HG02870 (cell line): ENCODE results near the gene GPRIN3.
"Not testable (repeated sequence)": the region's sequence is repeated elsewhere in the genome, so short reads cannot be mapped to it uniquely, and the experiment has no call there.

Experiments used
- ATAC-seq: cut with Tn5 transposase; IDR thresholded peaks from one replicate; pipeline ENCODE4 v1.9.1; 2021; ENCODE audit warnings: mild to moderate bottlenecking, moderate library complexity; ENCODE audit not compliant: unreplicated experiment

GPRIN3 gene

DNA sequence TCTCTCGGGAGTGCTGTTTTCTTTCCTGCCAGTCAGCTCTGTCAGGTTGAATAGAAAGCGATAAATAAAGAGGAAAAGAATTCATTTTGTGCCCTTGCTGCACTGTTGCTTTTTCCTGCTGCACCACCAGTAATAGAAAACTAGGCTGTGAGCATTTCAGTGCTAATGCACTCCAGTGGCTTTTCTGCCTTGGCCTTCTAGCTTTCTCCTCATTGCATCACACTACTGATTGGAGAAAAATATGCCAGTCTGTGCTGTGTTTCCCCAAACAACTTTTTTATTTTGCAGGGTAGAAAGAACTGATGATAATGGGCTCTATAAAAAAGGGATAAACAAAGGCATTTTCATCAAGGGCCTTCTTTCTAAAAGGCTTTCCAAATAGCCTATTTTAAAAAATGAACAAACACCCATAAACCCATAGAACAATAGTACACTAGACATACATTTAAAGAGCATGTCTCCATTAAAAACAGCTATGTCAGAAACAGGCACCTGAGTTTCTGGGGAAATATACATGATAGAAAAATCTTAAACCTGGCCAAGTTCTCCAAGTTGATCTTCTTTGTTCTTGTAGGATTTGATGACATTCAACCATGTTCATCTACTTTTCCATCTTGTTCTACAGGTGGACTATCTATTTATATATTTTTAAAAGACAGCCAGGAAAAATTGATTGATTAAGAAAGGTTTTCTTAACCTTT lies 86.3 kb downstream of the GPRIN3 start:
- ATAC-seq: no peak

DNA sequence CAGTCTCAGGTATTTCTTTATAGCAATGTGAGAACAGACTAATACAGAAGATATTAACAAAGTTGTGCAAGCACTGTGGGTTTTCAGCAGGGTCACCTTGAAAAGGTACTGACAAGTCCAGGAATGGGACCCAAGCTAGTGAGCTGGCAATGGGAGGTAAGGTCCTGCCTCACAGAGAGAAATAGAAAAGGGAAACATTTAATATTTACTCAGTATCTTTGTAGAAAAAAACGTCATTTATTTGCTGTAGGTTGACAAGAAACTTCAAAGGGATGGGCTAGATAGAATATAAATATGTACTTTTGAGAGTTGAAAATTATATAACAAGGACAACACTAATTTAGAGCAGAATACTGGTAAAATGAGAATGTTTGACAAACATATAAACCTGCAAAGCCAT lies 89.0 kb downstream of the GPRIN3 start:
- ATAC-seq: no peak

DNA sequence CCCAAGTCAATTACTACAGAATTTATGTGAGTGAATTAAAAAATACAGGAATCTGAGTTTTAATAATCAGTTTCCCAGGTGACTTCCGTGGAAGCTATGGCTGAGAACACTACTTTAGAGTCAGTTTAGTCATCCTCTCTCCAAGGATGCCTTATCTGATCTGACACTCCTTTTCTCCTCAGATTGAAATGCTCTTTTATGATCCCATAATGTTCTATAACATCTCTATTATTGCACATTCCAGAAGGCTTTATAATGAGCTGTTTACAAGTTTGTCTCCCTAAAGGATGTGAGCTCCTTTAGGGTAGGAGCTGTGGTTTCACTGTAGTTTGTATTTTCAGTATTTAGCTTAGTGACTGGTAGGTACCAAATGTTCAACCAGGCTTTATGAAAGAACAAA lies 90.0 kb downstream of the GPRIN3 start:
- no peak for ATAC-seq

GRCh38 chr4:89216866-89217265 lies 90.7 kb downstream of the GPRIN3 start:
- ATAC-seq: no peak

- ATAC-seq: no peak
Observed at GRCh38 chr4:89216422-89216821, 91.2 kb downstream of the GPRIN3 start.

DNA sequence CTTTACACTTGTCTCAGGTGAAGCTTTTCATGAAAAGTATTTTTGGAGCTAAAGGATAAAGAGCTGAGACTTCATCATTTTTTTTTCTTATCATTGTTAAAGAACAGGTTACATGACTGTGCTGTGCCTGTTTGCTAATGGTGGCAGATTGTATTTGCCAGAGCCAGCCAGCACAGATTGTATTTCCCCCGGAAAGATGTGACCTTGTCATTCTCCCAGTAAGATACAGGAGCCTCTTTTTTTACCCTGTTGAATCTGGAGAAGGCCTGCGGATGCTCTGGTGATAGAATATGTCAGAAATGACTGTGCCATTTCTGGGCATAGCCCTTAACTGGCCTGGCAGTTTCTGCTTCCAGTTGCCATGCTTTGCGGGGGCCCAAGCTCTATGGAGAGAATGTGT lies 91.9 kb downstream of the GPRIN3 start:
- no peak for ATAC-seq

DNA sequence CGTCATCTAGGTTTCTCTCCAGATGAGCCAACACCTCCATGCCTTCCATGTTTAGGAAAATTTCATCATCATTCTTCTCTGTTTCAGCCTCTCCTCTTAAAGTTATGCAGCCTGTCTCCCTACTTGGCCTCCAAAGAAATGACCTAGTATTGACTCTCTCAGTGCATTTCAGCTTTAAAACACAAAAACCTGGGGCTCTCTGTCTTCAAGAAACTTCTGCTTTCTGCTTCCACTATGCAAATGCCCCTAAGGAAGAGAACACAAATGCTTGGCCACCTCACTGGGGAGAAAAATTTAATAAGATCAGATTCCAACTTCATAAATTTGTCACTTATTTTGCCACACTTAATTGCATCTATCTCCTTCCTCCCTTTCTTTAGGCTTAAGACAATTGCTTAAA lies 93.3 kb downstream of the GPRIN3 start:
- no peak for ATAC-seq

- no peak for ATAC-seq
Observed at GRCh38 chr4:89213382-89213701, 94.3 kb downstream of the GPRIN3 start.

GRCh38 chr4:89212666-89213381 lies 94.8 kb downstream of the GPRIN3 start:
- no peak for ATAC-seq

DNA sequence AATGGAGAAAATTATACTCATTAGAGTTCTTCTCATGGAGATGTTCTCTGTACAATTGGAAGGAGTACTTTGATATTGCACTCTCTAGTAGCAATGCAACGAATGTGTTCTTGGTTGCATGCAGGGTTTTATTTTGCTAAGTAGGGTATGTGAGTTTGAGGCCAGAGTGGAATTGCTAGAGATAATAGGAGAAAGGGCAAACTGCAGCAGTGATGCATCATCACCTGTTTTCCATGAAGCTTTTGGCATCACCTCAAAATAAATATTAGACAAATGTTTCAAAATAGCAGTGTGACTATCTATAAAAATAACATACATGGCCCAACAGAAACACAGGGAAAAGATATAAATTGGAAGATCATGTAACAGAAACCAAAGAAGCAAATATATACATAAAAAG lies 103.0 kb downstream of the GPRIN3 start:
- ATAC-seq: no peak

DNA sequence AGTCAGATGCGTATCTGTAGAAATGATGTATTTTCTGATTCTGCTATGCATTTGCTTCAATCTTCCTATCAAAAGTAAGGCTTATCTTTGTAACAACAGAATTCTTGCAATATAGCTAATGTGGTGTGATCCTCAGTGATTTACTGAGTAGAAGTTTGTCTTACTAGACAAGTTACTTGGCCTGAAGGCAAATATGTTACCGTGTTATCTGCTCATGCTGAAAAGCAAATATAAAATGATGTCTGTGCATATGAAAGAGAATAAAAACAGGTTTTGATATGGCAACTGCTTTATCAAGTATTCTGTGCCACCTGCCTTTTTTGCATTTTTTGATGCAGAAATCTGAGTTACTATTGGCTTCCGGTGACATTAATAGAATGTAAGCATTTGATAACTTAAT lies 103.7 kb downstream of the GPRIN3 start:
- no peak for ATAC-seq

DNA sequence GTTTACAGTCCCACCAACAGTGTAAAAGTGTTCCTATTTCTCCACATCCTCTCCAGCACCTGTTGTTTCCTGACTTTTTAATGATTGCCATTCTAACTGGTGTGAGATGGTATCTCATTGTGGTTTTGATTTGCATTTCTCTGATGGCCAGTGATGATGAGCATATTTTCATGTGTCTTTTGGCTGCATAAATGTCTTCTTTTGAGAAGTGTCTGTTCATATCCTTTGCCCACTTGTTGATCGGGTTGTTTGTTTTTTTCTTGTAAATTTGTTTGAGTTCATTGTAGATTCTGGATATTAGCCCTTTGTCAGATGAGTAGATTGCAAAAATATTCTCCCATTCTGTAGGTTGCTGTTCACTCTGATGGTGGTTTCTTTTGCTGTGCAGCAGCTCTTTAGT lies 108.2 kb downstream of the GPRIN3 start:
- ATAC-seq: not testable (repeated sequence)

- ATAC-seq: no peak
Observed at GRCh38 chr4:89197920-89198319, 109.7 kb downstream of the GPRIN3 start.

DNA sequence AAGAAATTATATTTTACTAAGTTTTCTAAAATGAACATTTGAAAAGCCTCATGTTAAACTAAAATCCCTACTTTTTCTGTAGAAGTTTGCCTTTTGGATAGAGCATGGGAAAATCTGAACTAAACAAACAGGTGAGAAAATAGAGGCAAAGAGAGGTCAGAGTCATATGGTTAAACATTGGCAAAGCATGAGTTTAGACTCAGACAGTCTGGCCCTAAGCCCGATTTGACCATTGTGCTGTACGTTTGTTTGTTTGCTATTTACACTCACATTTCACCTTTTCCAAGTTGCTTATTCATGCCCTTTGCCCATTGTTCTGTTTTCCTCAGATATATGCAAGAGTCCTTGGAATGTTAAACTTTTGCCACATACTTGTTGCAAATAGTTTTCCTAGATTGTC lies 110.9 kb downstream of the GPRIN3 start:
- ATAC-seq: no peak

GRCh38 chr4:89196056-89196674 lies 111.4 kb downstream of the GPRIN3 start:
- ATAC-seq: no peak

- ATAC-seq: no peak
Observed at GRCh38 chr4:89193843-89194242, 113.8 kb downstream of the GPRIN3 start.
